Lung (tissue), 12 donors: ENCODE results near the gene LYPD4. TPM values are rescaled to one million over a fixed set of nuclear protein-coding genes. Genes with fewer than 3 reads are reported as not detected.

Experiments
- ATAC-seq: fragments of 200-7000 bp; cut with Tn5 transposase; one replicate; pipeline ENCODE4 v1.9.1; 2020; ENCODE audit warnings: moderate number of reproducible peaks; ENCODE audit not compliant: insufficient read depth, low FRiP score
- DNase-seq, 3 donors: peaks; one replicate each; pipeline ENCODE4 v3.0.0-alpha.2; 2013 to 2017
- H3K27ac ChIP-seq, 2 donors: one replicate each; pipeline ENCODE4 v1.5.1; 2013; ENCODE audit warnings: mild to moderate bottlenecking in 2 of 2, moderate library complexity in 2 of 2, control low read depth in 1 of 2, inconsistent platforms in 1 of 2, low read depth in 1 of 2, low read length in 1 of 2
- H3K27me3 ChIP-seq, 3 donors: one replicate each; pipeline ENCODE4 v1.5.1; 2013; ENCODE audit warnings: low read length in 2 of 3; ENCODE audit not compliant: control insufficient read depth in 3 of 3, insufficient read depth in 3 of 3
- H3K36me3 ChIP-seq, 4 donors: one replicate each; pipeline ENCODE4 v1.5.1; 2013; ENCODE audit warnings: low read length in 4 of 4, mild to moderate bottlenecking in 1 of 4, moderate library complexity in 1 of 4; ENCODE audit not compliant: control insufficient read depth in 4 of 4, insufficient read depth in 4 of 4
- H3K4me1 ChIP-seq, 5 donors: one replicate each; pipeline ENCODE4 v1.5.1; 2013; ENCODE audit warnings: low read length in 5 of 5, mild to moderate bottlenecking in 2 of 5, moderate library complexity in 1 of 5; ENCODE audit not compliant: control insufficient read depth in 5 of 5, insufficient read depth in 5 of 5
- H3K4me3 ChIP-seq: one replicate; pipeline ENCODE4 v1.5.1; 2013; ENCODE audit warnings: mild to moderate bottlenecking, control low read depth, moderate library complexity
- H3K9ac ChIP-seq, 2 donors: one replicate each; pipeline ENCODE4 v1.5.1; 2013; ENCODE audit warnings: low read length in 2 of 2, control low read depth in 1 of 2; ENCODE audit not compliant: insufficient read depth in 1 of 2
- H3K9me3 ChIP-seq, 4 donors: one replicate each; pipeline ENCODE4 v1.5.1; 2013; ENCODE audit warnings: low read length in 3 of 4, mild to moderate bottlenecking in 1 of 4, moderate library complexity in 1 of 4; ENCODE audit not compliant: control insufficient read depth in 4 of 4, insufficient read depth in 3 of 4
- CTCF ChIP-seq: IDR thresholded peaks from 2 replicates; pipeline ENCODE4 v1.5.1; 2012; ENCODE audit warnings: mild to moderate bottlenecking; ENCODE audit errors: control extremely low read depth, extremely low read depth
- WGBS, 2 donors: extraction: QIAGEN DNeasy Blood & Tissue Kit; methylation state at CpG; one replicate each; pipeline ENCODE4 v1.1.7; 2013; 5-methylcytosine and 5-hydroxymethylcytosine counted together
- polyA plus RNA-seq, 2 donors: library from polyadenylated mRNA; stranded (reverse); fragments of 200-250 nt; gene quantifications; one replicate each; pipeline ENCODE4 v1.2.1, GENCODE V29; 2013
- total RNA-seq, 2 donors: library from RNA; depleted of rRNA in 1 of 2; stranded (reverse); fragments of >200 nt in 1 of 2; gene quantifications; one replicate each; pipeline ENCODE4 v1.2.1, GENCODE V29; 2014 to 2021
- donor health status: control.
- donor health status: control.
- donor health status: Bipolar disorder and iron deficiency.
- donor health status: healthy.
- donor health status: DM: yes; HTN: yes; CAD: no.

LYPD4 gene
- total and polyA plus RNA-seq, 4 donors: not detected

GRCh38 chr19:41851456-41851855 is 7.0 kb upstream of the LYPD4 start:
- WGBS, 2 donors: 35 to 61% methylated on average over 4 of the region's 4 CpGs
- no peak for DNase-seq
- Histone ChIP-seq H3K27me3 (peaks cover 0 to 6% (median 3%) of the 10 kb centered on the region in 3 donors), H3K36me3 (no peaks in the 10 kb centered on the region), H3K4me1 (no peaks in the 10 kb centered on the region), H3K9me3 (no peaks in the 10 kb centered on the region), H3K4me3 (no peak overlapping the region), H3K9ac (no peak overlapping the region), H3K27ac (no peak overlapping the region)
- ATAC-seq: no peak
- no peak for TF ChIP-seq CTCF

GRCh38 chr19:41850381-41850780 is 5.9 kb upstream of the LYPD4 start:
- H3K4me3 ChIP-seq: no peak overlapping the region
- no peaks in the 10 kb centered on the region for H3K9me3 ChIP-seq
- DNase-seq (no peak), ATAC-seq (no peak)
- no peak overlapping the region for H3K9ac ChIP-seq
- TF ChIP-seq CTCF: no peak
- peaks cover 0 to 6% (median 3%) of the 10 kb centered on the region in 3 donors for H3K27me3 ChIP-seq
- WGBS, 2 donors: 65 to 87% methylated on average over 5 of the region's 5 CpGs
- no peaks in the 10 kb centered on the region for H3K4me1 ChIP-seq
- H3K27ac ChIP-seq: no peak overlapping the region
- H3K36me3 ChIP-seq: no peaks in the 10 kb centered on the region

- peaks cover 0 to 6% (median 3%) of the 10 kb centered on the region in 3 donors for H3K27me3 ChIP-seq
- no peaks in the 10 kb centered on the region for H3K36me3 ChIP-seq
- H3K9me3 ChIP-seq: peaks cover 0 to 3% (median 0%) of the 10 kb centered on the region in 4 donors
- H3K4me3 ChIP-seq: no peak overlapping the region
- WGBS, 2 donors: 67 to 77% methylated on average over 2 of the region's 2 CpGs
- no peak overlapping the region for H3K27ac ChIP-seq
- DNase-seq (no peak), ATAC-seq (no peak)
- no peaks in the 10 kb centered on the region for H3K4me1 ChIP-seq
- no peak overlapping the region for H3K9ac ChIP-seq
- TF ChIP-seq CTCF: no peak
Observed at GRCh38 chr19:41849067-41849466, 4.6 kb upstream of the LYPD4 start.

GRCh38 chr19:41848666-41849065 is 4.2 kb upstream of the LYPD4 start:
- 83 to 94% methylated on average over 6 of the region's 6 CpGs for WGBS, 2 donors
- Histone ChIP-seq H3K27ac (no peak overlapping the region), H3K27me3 (peaks cover 0 to 5% (median 5%) of the 10 kb centered on the region in 3 donors), H3K9me3 (peaks cover 0 to 3% (median 0%) of the 10 kb centered on the region in 4 donors), H3K4me3 (no peak overlapping the region), H3K36me3 (no peaks in the 10 kb centered on the region), H3K4me1 (no peaks in the 10 kb centered on the region), H3K9ac (no peak overlapping the region)
- ATAC-seq (no peak), DNase-seq (no peak)
- TF ChIP-seq CTCF: no peak
